ENCODE results near the gene SYT14.
A peak's percentile ranks its signal among the peaks of the same experiment; 100 is the strongest.

SYT14 gene

GRCh38 chr1:210124736-210125135 lies 186.7 kb downstream of the SYT14 start:
- no peak for DNase-seq (ENCODE audit: low read depth)
- no peak overlapping the region for H3K4me3 ChIP-seq (ENCODE audit: low read depth, low read length)
- no peak for TF ChIP-seq CTCF (IDR thresholded peaks at IDR 0.05; ENCODE audit: insufficient read depth, low read depth, low read length, missing control alignments)

GRCh38 chr1:210125143-210125542 lies 187.1 kb downstream of the SYT14 start:
- no peak for TF ChIP-seq CTCF (IDR thresholded peaks at IDR 0.05; ENCODE audit: insufficient read depth, low read depth, low read length, missing control alignments)
- H3K4me3 ChIP-seq (ENCODE audit: low read depth, low read length) = no peak overlapping the region
- DNase-seq (ENCODE audit: low read depth) = no peak

GRCh38 chr1:210129092-210129491 lies 191.1 kb downstream of the SYT14 start:
- TF ChIP-seq CTCF (IDR thresholded peaks at IDR 0.05; ENCODE audit: insufficient read depth, low read depth, low read length, missing control alignments) = no peak
- no peak for DNase-seq (ENCODE audit: low read depth)
- H3K4me3 ChIP-seq (ENCODE audit: low read depth, low read length) = no peak overlapping the region

- TF ChIP-seq CTCF (IDR thresholded peaks at IDR 0.05; ENCODE audit: insufficient read depth, low read depth, low read length, missing control alignments) = no peak
- peak; percentile 32 for DNase-seq (ENCODE audit: low read depth)
- H3K4me3 ChIP-seq (ENCODE audit: low read depth, low read length) = no peak overlapping the region
Measured at GRCh38 chr1:210129759-210130158, 191.7 kb downstream of the SYT14 start.

- TF ChIP-seq CTCF (IDR thresholded peaks at IDR 0.05; ENCODE audit: insufficient read depth, low read depth, low read length, missing control alignments) = no peak
- peak; percentile 6 for DNase-seq (ENCODE audit: low read depth)
- no peak overlapping the region for H3K4me3 ChIP-seq (ENCODE audit: low read depth, low read length)
Measured at GRCh38 chr1:210132582-210132981, 194.6 kb downstream of the SYT14 start.

- no peak overlapping the region for H3K4me3 ChIP-seq (ENCODE audit: low read depth, low read length)
- TF ChIP-seq CTCF (IDR thresholded peaks at IDR 0.05; ENCODE audit: insufficient read depth, low read depth, low read length, missing control alignments) = peak; percentile 39
- peak; percentile 68 for DNase-seq (ENCODE audit: low read depth)
Measured at GRCh38 chr1:210143465-210144062, 205.5 kb downstream of the SYT14 start.

GRCh38 chr1:210144736-210145135 lies 206.7 kb downstream of the SYT14 start:
- no peak overlapping the region for H3K4me3 ChIP-seq (ENCODE audit: low read depth, low read length)
- no peak for DNase-seq (ENCODE audit: low read depth)

More at GRCh38 chr1:210144736-210145135, 206.7 kb downstream of the SYT14 start:
- no peak for TF ChIP-seq CTCF (IDR thresholded peaks at IDR 0.05; ENCODE audit: insufficient read depth, low read depth, low read length, missing control alignments)

Measured in GM12865 (cell line).